Activated CD8-positive, alpha-beta T cell treated with anti-CD3 and anti-CD28 coated beads for 36 hours (primary cell): Measurements from ENCODE around the gene C16orf86. TPM values are rescaled to one million over a fixed set of nuclear protein-coding genes. Genes with fewer than 3 reads are reported as not detected.

Experiments
- ATAC-seq: fragments of 200-7000 bp; cut with Tn5 transposase; one replicate; pipeline ENCODE4 v1.10.0; 2021; ENCODE audit warnings: mild to moderate bottlenecking, moderate library complexity
- CTCF ChIA-PET: fragments of 350-600 bp; sonication (Branson Sonifier 250); formaldehyde crosslinking; loops from one replicate; lab custom pipeline; 2021; ENCODE audit warnings: antibody characterized with exemption; lab: Charles Lee
- POLR2A ChIA-PET: fragments of 350-600 bp; sonication (Branson Sonifier 250); formaldehyde crosslinking; loops from one replicate; lab custom pipeline; 2021; ENCODE audit warnings: antibody characterized with exemption; lab: Charles Lee
- DNase-seq: peaks from one replicate; pipeline ENCODE4 v3.0.0-alpha.2; 2020
- H3K27ac Mint-ChIP-seq: one replicate; pipeline ENCODE4 v1.8.0; 2021; ENCODE audit warnings: mild to moderate bottlenecking, mixed read lengths
- H3K27me3 Mint-ChIP-seq: one replicate; pipeline ENCODE4 v1.8.0; 2021; ENCODE audit warnings: mixed read lengths
- H3K36me3 Mint-ChIP-seq: one replicate; pipeline ENCODE4 v1.8.0; 2021; ENCODE audit warnings: low read depth, mixed read lengths
- H3K4me1 Mint-ChIP-seq: one replicate; pipeline ENCODE4 v1.8.0; 2021; ENCODE audit warnings: low read depth, mixed read lengths
- H3K4me3 Mint-ChIP-seq: one replicate; pipeline ENCODE4 v1.8.0; 2021; ENCODE audit warnings: mild to moderate bottlenecking, moderate library complexity, mixed read lengths
- H3K9me3 Mint-ChIP-seq: one replicate; pipeline ENCODE4 v1.8.0; 2021; ENCODE audit warnings: mixed read lengths
- intact Hi-C: fragments of 100-400 bp; cut with micrococcal nuclease; formaldehyde crosslinking; loops from one replicate; pipeline ENCODE4 v1.10.0; 2022
- total RNA-seq, 2 experiments: library from RNA; stranded (reverse); gene quantifications; one replicate each; pipeline ENCODE4 v1.2.3, GENCODE V29; 2021
- TF ChIP-seq, protein P1 (sequence below): fragments of 200-600 bp; IDR thresholded peaks from one replicate; pipeline ENCODE4 v1.8.0; 2022; ENCODE audit warnings: antibody characterized with exemption, mild to moderate bottlenecking

The C16orf86 gene
- total RNA-seq, 2 experiments from 2014 or later: 2.8 to 4.7 TPM

DNA sequence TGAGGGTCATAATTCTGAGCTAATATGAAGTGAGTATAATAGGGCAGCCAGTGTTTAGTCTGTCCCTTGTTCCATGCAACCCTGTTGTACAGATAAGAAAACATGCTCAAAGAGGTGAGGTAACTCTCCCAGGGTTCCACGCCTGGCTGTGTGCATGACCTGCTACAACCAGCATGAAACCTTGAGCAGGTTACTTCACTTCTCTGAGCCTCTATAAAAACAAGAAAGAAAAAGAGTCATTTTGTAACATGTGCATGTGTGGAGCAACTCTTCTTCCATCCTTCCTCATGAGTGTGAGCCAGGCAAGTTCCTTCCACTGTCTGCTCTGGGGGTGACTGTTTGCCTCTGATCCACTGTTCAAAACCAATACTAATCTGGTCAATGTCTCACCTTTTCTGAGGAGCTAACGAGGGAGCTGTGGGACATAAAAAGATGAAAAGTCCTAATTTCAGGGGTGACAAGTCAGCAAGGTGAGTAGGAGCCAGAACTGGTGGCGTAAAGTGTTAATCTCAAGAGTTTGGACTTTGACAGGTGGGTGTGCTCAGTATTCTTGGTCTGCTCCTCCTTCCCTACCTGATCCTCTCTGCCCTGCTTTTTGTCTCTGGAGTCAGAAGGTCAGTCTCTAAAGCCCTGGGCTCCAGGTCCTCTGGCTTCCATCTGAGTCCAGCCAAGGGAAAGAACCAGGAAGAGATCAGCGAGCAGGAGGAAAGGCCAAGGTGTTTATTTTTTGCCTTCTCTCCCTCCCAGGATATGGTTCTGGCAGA, 31.0 kb downstream of the C16orf86 start:
- ChIA-PET POLR2A (no interaction called here), CTCF (interaction anchor here (1.0 to 1.3 kb wide), 2 partner anchors 15 to 25 kb away, joined by 3 to 4 read pairs; no protein-coding TSS in a partner anchor)
- no peak for ATAC-seq

DNA sequence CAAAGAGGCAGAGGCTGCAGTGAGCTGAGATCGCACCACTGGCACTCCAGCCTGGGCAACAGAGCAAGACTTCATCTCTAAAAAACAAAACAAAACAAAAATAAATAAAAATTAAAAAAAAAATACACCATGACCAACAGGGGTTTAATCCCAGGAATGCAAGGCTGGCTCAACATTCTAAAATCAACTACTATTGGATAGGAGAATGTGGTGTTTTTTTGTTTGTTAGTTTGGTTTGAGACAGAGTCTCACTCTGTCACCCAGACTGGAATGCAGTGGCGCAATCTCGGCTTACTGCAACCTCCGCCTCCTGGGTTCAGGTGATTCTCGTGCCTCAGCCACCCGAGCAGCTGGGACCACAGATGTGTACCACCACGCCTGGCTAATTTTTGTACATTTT, 32.7 kb downstream of the C16orf86 start:
- intact Hi-C loops: no loop called here
- Mint-ChIP-seq H3K4me3 (no peak overlapping the region), H3K27me3 (no peaks in the 10 kb centered on the region), H3K36me3 (peaks cover 4% of the 10 kb centered on the region), H3K9me3 (no peaks in the 10 kb centered on the region), H3K4me1 (peaks cover 10% of the 10 kb centered on the region), H3K27ac (no peak overlapping the region)
- POLR2A ChIA-PET: interaction anchor here (0.6 kb wide), 1 partner anchor 168 kb away, joined by 3 read pairs; no protein-coding TSS in a partner anchor
- DNase-seq (no peak), ATAC-seq (no peak)
- CTCF ChIA-PET: no interaction called here
- TF ChIP-seq, protein P1, sequence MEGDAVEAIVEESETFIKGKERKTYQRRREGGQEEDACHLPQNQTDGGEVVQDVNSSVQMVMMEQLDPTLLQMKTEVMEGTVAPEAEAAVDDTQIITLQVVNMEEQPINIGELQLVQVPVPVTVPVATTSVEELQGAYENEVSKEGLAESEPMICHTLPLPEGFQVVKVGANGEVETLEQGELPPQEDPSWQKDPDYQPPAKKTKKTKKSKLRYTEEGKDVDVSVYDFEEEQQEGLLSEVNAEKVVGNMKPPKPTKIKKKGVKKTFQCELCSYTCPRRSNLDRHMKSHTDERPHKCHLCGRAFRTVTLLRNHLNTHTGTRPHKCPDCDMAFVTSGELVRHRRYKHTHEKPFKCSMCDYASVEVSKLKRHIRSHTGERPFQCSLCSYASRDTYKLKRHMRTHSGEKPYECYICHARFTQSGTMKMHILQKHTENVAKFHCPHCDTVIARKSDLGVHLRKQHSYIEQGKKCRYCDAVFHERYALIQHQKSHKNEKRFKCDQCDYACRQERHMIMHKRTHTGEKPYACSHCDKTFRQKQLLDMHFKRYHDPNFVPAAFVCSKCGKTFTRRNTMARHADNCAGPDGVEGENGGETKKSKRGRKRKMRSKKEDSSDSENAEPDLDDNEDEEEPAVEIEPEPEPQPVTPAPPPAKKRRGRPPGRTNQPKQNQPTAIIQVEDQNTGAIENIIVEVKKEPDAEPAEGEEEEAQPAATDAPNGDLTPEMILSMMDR: no peak

More for the DNA sequence above, 31.0 kb downstream of the C16orf86 start:
- Mint-ChIP-seq H3K4me1 (peaks cover 2% of the 10 kb centered on the region), H3K4me3 (no peak overlapping the region), H3K27me3 (no peaks in the 10 kb centered on the region), H3K36me3 (peaks cover 4% of the 10 kb centered on the region), H3K27ac (no peak overlapping the region), H3K9me3 (no peaks in the 10 kb centered on the region)
- intact Hi-C loops: no loop called here
- no peak for DNase-seq
- TF ChIP-seq, protein P1: no peak

DNA sequence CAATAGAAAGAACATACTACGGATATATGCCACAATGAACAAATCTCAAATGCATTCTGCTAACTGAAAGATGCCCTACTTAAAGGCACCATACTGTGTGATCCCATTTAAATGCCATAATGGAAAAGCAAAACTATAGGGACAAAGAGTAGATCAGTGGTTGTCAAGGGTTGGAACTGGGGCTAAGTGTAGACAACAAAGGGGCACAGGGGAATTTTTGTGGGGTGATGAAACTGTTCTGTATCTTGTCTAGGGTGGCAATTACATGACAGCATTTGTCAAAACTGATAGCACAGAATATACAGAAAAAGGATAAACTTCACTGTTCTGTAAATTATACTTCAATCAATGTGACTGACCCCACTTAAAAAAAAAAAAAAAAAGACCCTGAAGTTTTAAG, 34.8 kb downstream of the C16orf86 start:
- intact Hi-C loops: no loop called here

DNA sequence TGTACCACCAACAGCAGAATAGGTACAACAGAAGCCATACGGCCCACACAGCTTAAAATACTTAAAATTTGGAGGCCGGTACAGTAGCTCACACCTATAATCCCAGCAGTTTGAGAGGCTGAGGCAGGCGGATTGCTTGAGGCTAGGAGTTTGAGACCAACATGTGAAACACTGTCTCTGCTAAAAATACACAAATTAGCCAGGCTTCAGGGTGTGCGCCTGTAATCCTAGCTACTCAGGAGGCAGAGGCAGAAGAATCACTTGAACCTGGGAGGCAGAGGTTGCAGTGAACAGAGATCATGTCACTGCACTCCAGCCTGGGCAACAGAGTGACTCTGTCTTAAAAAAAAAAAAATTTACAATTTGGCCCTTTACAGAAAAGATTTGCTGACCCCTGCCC, 35.5 kb downstream of the C16orf86 start:
- DNase-seq (no peak), ATAC-seq (no peak)
- TF ChIP-seq, protein P1: no peak
- H3K4me1 Mint-ChIP-seq: peaks cover 13% of the 10 kb centered on the region
- H3K27ac Mint-ChIP-seq: no peak overlapping the region
- H3K27me3 Mint-ChIP-seq: no peaks in the 10 kb centered on the region
- no peaks in the 10 kb centered on the region for H3K9me3 Mint-ChIP-seq
- ChIA-PET CTCF (interaction anchor here (0.7 to 1.1 kb wide), 3 partner anchors 115 to 181 kb away, joined by 3 to 4 read pairs (median 3); no protein-coding TSS in a partner anchor), POLR2A (no interaction called here)
- H3K36me3 Mint-ChIP-seq: peaks cover 4% of the 10 kb centered on the region
- intact Hi-C loops: no loop called here
- H3K4me3 Mint-ChIP-seq: no peak overlapping the region

More for the DNA sequence above, 34.8 kb downstream of the C16orf86 start:
- DNase-seq (no peak), ATAC-seq (no peak)
- Mint-ChIP-seq H3K4me1 (peaks cover 13% of the 10 kb centered on the region), H3K9me3 (no peaks in the 10 kb centered on the region), H3K27ac (peak overlapping the region; percentile 51), H3K4me3 (no peak overlapping the region), H3K27me3 (no peaks in the 10 kb centered on the region), H3K36me3 (peaks cover 4% of the 10 kb centered on the region)
- ChIA-PET CTCF (interaction anchor here (0.7 to 1.1 kb wide), 3 partner anchors 155 to 273 kb away, joined by 3 read pairs; no protein-coding TSS in a partner anchor), POLR2A (no interaction called here)
- TF ChIP-seq, protein P1: no peak

DNA sequence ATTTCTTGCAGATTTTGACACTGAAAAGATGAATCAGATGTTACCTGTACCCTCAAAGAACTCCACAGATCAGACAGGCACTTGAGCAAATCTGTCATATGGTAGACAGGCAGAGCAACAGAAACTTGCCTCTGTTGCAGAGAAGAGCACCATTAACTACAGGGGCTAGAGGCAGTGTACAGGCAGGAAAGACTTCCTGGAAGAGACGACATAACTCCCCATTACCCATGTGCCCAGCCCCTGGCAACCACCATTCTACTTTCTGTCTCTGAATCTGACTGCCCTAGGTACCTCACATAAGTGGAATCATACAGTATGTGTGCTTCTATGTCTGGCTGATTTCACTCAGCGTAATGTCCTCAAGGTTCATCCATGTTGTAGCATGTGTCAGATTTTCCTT, 37.0 kb downstream of the C16orf86 start:
- Mint-ChIP-seq H3K4me1 (peaks cover 13% of the 10 kb centered on the region), H3K27me3 (no peaks in the 10 kb centered on the region), H3K9me3 (no peaks in the 10 kb centered on the region), H3K36me3 (peaks cover 4% of the 10 kb centered on the region), H3K4me3 (no peak overlapping the region), H3K27ac (peak overlapping the region; percentile 79)
- ChIA-PET CTCF (interaction anchor here (1.4 to 2.0 kb wide), 3 partner anchors 113 to 182 kb away, joined by 4 to 5 read pairs (median 5); no protein-coding TSS in a partner anchor), POLR2A (no interaction called here)
- TF ChIP-seq, protein P1: no peak
- peak; percentile 92 for ATAC-seq
- peak; percentile 42 for DNase-seq
- intact Hi-C loops: no loop called here
